LoVo (cell line): Measurements from ENCODE around the gene MAP3K5.
"Not testable (repeated sequence)": the region's sequence is repeated elsewhere in the genome, so short reads cannot be mapped to it uniquely, and the experiment has no call there.

Experiments used
- DNase-seq: peaks from one replicate; pipeline ENCODE4 v3.0.0-alpha.2; 2016; ENCODE audit warnings: low spot score

MAP3K5 gene

DNA sequence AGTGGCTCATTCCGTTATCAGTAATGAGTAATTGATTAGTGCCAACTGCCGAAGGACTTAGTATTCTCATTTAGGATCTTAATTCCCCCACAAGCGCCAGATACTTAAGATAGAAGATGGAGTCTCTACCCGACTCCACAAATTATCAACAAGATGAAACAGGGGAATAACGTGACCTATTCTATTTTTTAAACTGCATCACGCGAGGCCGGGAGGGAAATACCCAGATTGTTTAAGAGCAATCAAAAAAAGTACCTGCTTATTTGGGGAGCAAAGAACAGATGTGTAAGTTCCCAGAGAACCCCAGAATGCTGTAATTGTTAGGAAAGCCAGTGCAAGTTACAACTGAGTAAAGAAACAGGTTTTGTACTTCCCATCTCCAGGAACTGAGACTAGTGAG, 1.1 kb upstream of the MAP3K5 start:
- no peak for DNase-seq

DNA sequence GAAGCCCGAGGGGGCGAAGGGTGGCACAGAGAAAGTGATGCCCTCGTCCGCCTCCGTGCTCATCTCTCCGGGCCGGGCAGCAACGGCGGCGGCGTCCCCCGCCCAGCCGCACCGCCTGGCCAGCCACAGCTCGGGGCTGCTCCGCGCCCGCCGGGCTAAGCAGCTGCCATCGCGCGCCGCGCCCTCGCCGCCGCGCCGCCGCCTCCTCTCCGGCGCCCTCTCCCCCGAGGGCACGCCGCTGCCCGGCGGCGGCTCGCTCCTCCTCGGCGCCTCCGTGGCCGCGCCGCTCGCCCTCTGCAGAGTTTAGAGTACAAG, 225 bp downstream of the MAP3K5 start:
- no peak for DNase-seq

DNA sequence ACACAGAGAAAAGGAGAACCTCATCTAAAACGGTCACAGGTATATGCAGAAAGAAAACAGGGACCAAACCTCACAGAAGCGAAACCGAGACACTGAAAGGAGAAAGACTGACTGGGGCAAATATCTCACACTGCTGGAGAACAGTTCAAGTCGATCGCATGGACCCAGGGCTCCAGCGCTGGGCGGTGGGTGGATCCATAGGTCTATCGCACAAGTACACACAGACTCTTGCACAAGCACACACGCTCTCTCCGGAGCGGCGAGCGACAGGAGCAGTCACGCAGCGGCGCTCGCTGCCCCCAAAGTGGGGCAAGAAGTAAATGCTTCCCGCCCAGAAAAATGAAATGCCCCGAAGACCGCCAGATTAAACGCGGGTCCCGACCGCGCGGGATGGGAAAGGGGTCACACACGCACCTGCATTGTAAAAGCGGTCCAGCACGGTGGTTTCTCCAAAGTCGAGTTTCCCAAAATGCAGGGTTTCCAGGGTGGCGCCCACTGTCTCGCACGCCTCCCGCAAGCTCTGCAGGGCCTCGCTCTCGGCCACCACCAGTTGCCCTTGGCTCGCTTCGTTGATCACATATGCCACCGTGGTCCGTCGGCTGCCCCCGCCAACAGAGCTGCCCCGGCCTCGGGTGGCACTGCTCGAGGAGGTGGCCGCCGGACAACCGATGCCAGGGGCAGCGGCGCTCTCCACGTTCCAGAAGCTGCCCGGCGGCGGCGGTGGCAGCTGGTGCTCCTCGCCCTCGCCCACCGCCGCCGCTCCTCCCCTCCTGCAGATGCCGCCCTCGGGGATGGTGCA, 782 bp downstream of the MAP3K5 start:
- DNase-seq: peak; percentile 53

DNA sequence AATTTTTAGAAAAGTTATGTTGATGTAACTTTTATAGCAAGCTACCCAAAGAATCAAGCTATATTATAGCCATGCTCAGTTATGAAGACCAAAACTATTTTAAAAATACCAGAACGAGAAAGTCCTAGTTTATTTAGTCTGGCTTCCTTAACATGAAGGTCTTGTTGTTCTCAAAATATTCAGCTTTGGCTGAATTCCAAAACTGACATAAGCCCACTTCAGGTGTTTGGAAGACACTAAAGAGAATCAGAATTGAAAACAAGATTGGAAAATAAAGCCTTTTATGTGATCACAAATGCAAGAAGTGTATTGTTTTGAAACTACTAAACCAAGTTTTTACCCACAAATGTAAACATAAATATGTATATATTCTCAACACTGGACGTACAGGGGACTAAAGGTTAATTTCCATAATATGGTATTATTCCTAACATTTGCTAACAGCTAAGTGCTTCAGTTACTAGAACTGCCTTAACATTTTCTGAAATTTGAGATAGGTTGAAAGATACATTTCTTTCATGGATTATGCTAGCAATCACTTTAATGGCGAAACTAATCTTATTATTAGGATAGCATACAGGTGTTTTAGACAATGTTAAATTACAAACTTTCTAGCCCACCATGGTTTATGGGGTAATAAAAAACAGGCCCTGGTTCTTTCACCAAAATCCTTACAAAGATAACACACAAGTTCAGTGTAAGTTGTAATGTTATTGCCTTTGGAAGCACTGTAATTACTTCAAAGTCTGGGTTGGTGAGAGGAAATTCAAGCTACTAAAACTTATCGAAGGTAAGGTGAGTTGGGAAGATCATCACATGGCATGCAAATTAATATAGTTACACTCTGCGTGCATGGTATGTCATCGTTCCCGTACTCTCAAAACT, 1.6 kb downstream of the MAP3K5 start:
- DNase-seq: no peak

DNA sequence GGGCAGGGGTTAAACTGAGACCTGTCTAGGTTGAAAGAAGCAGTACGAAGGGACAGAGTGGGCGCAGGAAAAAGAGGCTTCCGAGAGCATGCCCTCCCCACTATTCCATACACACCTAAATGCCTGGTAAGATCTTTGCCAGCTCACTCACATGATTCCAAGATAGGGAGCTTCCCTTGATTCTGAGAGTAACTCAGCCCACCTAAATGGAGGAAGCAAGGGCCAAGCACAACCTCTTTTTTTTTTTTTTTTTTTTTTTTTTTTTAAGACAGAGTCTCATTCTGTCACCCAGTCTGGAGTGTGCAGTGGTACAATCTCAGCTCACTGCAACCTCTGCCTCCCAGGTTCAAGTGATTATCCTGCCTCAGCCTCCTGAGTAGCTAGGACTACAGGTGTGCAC, 2.8 kb downstream of the MAP3K5 start:
- DNase-seq: not testable (repeated sequence)

DNA sequence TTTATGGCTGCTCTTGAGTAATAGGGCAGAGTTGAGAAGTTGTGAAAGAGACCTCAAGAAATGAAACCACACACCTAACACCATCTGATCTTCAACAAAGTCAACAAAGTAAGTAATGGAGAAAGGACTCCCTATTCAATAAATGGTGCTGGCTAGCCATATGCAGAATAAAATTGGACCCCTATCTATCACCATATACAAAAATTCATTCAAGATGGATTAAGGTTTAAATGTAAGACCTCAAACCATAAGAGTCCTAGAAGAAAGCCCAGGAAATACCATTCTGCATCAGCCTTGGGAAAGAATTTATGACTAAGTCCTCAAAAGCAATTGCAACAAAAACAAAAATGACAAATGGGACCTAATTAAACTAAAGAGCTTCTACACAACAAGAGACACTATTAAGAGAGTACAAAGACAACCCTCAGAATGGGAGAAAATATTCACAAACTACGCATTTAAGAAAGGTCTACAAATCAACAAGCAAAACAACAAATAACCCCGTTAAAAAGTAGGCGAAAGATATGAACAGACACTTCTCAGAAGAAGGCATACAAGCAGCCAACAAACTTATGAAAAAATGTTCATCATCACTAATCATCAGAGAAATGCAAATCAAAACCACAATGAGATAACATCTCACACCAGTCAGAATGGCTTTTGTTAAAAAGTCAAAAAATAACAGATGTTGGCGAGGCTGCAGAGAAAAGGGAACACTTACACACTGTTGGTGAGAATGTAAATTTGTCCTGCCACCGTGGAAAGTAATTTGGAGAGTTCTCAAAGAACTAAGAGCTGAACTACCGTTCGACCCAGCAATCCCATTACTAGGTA, 4.0 kb downstream of the MAP3K5 start:
- peak; percentile 62 for DNase-seq

DNA sequence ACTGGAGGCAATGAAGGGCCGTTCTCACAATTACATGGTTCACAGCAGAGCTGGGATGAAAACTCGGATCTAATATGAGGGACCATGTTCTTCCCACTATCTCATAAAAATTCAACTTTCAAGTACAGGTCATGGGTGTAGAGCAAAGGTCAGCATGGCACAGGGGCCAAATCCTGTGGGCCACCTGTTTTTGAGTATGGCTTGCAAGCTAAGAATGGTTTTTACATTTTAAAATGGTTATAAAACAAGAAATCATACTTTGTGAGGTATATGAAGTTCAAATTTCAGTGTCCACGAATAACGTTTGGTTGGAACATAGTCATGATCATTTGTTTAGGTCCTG, 4.6 kb downstream of the MAP3K5 start:
- no peak for DNase-seq

DNA sequence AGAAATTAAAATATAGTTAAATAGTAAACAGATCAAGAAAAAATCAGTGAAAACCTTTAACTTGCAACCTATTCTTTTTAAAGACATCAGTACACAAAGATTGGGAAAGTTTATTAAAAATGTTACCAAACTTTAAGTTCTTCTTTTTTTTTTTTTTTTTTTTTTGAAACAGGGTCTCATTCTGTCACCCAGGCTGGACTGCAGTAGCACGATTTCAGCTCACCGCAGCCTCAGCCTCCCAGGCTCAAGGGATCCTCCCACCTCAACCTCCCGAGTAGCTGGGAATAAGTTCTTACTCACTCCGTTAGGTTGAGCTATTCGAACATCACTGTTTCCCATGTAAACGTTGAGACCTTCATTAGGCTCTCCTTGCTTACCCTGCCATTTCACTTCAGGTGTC, 5.6 kb downstream of the MAP3K5 start:
- DNase-seq: no peak

DNA sequence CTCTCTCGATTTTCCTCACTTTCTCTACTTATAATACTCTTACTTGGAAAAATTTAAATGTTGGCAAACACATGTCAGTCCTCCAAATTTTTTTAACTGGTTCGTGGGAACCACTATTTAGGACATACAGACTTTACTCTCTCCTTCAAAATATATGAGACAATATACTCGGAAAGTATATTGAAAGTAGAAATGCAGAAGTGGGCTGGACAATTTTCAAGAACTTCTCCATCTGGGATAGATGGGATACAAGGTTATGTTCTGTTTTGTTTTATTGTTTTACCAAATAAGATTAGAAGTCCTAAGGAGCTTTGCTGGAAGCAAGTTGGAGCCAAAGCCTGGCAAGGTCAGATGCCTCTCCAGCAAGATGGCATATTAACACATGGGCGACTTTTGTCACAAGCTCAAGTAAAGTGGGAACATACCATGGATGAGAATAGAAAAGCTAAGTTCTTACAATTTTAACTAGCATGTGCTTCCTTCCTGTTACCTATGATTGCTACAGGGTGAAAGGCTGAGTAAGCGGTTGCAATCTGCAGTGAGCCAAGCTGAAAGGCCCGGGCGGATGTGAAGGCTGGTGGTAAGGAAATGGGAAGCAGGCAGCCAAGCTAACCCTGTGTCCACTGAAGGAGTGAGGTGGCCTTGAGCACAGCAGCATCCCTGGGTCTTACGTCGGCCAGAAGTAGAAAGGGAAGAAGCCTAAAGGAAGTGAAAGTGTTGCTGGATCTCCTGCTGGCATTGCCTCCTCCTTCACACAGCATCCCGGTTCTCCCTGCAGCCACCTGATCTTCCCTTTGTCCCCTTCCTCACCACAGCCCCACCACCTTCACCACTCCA, 7.1 kb downstream of the MAP3K5 start:
- no peak for DNase-seq

DNA sequence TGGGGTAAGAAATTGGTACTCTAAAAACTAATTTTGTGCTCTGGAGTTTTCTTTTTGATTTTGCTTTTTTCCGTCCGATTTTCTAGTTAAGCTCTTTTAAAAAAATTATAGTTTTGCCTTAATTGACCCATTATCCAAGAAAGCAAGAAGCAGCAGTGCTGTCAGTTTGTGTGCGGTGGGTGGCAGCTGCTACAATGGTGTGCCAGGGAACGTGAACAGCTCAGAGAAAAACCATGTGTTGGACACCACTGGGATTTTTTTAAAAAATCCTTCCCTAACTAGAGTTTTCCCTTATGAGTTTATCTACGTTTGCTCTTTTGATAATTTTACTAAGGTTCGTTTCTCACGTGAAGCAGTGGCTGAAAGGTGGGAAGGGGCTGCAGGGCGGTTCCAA, 8.0 kb downstream of the MAP3K5 start:
- DNase-seq: no peak

DNA sequence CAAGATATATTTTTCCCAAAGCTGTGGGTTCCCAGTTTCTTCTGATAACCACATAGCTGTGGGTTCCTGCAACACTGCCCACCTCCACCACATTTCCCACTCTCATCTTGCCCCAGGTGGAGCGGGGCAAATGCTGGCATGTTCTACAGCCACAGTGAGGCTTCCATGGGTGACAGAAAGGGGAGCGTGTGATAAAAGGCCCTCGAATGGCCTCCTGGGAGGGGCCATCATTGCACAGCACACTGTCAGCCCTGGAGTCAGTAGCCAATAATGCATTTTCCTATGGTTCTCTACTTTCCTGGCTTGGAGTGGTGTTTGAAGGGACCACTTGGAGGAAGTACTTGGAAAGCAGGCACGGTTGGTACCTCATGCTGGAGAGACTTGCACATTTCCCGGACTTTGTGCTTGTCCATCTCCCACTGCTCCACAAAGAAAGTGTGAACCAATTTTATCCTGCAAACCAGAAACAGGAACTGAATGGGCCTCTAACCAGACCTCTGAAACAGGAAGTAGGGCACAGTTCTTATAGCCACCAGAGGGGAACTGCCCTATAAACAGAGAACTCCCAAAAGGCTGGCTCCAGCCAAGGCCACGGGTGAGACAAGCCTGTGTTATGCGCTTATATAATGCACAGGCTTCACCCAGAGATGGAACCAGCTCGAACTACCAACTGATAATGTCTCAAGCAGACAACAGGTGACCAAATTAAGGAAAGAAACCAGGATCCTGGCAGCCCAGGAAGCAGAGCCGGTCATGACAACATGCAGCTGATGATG, 8.6 kb downstream of the MAP3K5 start:
- DNase-seq: no peak

DNA sequence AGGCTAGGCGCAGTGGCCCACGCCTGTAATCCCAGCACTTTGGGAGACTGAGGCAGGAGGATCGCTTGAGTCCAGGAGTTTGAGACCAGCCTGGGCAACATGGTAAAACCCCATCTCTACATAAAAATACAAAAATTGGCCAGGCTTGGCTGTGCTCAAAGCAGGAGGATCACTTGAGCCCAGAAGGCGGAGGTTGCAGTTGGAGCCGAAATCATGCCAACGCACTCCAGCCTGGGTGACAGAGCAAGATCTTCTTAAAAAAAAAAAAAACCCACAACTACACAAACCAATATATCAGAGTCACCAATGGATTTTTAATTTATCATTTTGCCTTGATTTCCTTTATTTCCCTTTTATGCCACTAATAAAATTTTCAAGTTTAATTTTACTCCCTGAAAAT, 9.3 kb downstream of the MAP3K5 start:
- no peak for DNase-seq

DNA sequence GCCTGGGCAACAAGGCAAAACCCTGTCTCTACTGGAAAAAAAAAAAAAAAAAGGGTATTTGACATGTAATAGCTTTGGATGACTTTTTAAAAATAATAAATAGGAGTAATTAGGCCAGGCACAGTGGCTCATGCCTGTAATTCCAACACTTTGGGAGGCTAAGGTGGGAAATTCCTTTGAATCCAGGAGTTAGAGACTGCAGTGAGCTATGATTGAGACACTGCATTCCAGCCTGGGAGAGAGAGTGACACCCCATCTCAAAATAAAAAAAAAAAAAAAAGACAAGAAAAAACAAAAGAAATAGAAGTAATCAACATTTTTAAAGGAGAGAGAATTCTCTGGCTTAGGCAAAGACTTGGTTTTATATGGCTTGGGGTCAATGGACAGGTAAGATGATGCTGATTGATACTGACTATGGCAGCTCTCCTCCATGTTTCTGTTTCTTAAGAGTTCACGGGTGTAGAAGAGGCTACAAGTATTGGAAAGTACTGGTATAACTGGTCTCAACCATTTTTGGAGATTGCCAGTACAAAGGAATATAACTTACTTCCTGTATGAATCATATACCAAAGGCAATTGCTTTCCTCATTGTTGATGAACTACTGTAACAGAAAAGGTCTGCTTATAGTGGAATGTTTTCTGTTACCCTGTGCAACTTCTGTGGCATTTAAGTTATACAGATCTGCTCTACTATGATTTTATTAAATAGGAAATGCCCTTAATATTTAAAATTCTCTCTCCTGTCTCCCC, 10.1 kb downstream of the MAP3K5 start:
- DNase-seq: peak; percentile 64

DNA sequence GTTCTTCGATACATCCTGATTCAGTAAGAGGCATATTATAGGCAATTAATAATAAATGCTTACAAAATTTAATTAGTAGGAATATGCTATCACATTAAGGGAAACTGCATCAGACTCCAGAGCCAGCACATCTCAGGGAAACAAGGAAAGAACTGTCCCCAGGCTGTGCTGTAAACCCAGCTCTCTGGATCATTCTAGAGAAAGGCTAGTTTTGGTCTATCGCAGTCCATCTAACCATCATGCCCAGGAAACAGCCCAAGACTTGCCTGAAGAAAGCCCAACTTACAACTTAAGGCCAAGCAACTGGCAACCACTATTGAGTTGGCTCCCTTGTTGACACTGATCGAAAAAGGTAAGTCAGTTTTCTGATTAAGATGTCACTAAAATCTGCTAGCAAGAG, 11.3 kb downstream of the MAP3K5 start:
- DNase-seq: no peak

DNA sequence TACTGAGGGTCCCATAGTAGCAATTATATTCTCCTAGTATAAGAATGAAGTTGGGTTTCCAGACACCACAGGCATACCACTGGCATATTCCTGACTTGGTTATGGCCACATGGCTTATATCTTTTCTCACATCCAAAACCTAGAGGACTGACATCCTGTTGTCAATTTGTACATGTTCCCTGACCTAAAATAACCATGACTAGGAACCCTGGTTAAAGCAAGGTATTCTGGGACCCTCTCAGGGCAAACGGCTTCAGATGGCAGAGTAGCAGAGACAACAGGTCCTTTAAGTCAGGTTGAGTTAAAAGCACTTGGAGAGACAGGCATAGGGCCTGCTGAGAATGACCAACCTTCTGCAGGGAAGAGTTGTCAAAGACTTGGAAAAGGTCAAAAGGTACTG, 12.6 kb downstream of the MAP3K5 start:
- no peak for DNase-seq

DNA sequence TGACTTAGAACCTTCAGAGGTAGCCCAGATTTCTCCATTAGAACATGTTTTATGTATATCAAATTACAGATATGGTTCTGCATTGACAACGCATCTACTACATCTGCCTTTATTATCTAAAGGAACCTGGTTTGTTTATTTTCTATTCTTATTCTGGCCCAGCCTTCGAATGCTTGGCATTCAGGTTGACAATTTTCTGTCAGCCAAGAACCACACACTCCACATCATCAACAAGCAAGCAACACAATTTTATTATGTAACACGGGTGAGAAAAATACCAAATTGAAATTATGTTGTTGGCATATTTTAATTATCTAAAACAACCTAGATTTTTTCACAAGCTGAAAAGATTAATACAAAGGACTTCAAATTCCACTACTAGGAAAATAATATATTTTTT, 14.6 kb downstream of the MAP3K5 start:
- no peak for DNase-seq

DNA sequence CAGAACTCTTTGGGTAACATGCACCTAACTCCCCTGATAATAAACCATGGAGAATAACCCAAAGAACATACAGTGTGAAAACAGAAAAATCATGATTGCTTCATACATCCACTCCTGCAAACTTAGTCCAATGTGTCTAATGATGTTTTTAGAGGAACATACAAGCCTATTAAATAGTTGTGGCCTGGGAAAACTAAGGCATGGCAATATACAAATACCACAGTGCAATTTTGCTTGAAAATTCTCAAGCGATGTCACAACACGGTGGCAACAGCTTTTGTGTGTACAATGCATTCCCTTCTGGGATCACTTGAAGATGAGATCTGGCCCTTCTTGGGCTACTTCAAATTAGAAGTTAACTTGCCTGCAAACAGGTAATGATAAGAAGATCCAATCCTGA, 16.7 kb downstream of the MAP3K5 start:
- no peak for DNase-seq

DNA sequence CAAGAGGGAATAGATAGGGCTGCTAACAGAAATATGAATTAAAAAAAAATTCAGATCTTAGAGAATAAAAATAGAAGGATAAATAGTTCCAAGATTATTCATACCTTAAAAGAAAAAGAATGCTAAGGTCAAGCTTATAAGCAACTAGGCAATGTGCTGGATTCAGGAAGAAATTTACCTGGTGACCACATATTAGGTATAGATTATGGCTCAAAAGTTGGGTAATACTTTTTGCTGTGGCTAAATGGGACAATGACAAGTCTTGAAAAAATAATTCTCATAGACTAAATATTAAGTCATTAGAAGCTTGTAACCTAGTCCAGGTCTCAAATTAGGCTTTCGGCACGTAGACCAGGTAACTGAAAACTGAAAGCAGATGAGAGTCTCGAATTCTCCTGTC, 17.2 kb downstream of the MAP3K5 start:
- no peak for DNase-seq

DNA sequence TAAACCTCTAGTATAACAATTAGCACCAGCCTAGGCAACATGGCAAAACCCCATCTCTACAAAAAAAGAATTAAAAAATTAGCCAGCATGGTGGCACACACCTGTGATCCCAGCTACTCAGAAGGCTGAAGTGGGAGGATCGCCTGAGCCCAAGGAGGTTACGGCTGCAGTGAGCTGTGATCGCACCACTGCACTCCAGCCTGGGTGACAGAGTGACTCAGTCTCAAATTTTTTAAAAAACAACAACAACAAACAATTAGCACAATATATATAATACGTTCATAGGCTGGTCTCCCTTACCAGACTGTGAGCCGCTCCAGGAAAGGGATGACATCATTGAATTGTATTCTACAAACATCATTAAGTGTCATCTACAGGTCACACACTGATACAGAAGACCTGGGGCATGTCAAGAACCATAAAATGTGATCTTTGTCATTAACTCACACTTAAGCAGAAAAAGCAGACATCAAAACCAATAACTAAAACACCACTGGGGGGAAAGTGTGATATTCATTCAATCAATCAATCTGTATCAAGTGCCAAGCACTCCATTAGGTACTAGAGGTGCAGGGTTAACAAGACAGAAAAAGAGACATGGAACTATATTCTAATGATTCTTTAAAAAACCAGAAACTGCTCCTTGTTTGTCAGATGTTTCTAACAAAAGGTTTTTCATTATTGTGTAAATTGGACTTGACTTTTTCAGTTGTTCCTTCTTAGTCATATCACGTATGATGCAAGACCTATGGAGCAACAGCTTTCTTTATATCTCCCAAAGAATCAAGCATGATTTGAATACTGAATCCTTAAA, 17.8 kb downstream of the MAP3K5 start:
- DNase-seq: peak; percentile 26

DNA sequence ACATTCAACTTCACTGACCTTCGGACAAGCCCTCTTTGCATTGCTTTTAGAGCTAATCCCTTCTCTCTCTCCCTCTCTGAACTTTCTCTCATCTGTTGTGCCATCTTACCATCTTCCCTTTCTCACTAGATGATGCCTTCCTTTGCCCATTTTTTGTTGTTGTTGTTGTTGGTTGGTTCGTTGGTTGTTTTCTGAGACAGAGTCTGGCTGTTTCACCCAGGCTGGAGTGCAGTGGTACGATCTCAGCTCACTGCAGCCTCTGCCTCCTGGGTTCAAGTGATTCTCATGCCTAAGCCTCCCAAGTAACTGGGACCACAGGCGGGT, 18.8 kb downstream of the MAP3K5 start:
- no peak for DNase-seq
